ENCODE results near the gene MBNL2.

The MBNL2 gene

GRCh38 chr13:97235549-97236231 is 13.6 kb downstream of the MBNL2 start:
- no peak for DNase-seq

DNA sequence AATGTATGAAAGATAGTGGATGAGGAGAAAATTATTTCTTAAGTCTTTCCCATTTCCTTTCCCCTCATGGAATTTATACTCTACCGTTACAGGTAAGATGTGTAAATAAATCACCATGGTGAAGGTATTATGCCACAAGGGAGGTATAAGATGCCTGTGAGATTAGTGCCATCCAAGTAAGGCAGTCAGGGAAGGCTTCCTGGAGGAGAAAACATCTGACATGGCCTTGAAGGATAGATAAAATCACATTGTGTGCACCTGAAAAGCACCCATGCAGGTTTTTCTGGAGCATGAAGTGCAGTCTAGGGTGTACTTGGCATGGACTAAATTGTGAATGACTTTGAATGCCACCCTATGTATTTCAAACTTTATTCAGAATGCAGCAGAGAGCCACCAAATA is 15.3 kb downstream of the MBNL2 start:
- no peak for DNase-seq

- no peak for DNase-seq
These were observed 16.3 kb downstream of the MBNL2 start for GRCh38 chr13:97238432-97238831.

DNA sequence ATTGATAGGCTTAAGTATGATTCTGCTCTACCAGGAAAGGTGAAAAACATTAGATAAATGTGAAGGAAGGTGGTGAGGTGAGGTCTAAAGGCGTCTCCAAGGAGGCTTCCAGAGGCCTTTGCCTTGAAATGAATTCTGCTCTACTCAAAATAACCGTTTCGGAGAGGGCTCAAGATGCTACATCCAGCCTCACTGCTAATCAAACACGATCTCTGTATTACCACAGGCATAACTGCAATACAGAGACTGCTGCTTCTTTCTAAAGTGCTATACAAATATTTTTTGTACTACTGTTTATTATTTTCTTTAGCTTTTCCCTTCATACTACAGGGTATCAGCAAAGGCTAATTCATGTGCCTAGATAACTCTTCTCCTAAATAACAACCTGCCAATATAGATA is 16.8 kb downstream of the MBNL2 start:
- DNase-seq: no peak

DNA sequence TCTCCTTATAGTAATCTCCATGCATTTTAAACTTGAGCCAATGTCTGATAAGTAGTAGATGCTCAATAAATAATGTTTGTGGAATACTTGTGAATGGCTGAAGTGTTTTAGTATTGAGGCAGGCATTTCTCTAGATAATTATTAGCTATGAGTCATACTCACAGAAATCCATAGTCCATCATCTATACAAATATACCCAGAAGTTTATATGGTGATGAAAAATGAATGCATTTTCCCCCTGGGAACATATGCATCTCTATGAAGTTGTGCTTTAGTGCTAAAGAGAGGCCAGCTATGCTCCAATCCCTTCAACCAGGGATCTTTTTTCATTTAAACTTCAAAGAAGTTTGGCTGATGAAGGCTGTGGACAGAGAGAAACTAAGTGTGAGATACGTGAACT is 17.2 kb downstream of the MBNL2 start:
- no peak for DNase-seq

- no peak for DNase-seq
These were observed 18.0 kb downstream of the MBNL2 start for GRCh38 chr13:97239943-97240787.

DNA sequence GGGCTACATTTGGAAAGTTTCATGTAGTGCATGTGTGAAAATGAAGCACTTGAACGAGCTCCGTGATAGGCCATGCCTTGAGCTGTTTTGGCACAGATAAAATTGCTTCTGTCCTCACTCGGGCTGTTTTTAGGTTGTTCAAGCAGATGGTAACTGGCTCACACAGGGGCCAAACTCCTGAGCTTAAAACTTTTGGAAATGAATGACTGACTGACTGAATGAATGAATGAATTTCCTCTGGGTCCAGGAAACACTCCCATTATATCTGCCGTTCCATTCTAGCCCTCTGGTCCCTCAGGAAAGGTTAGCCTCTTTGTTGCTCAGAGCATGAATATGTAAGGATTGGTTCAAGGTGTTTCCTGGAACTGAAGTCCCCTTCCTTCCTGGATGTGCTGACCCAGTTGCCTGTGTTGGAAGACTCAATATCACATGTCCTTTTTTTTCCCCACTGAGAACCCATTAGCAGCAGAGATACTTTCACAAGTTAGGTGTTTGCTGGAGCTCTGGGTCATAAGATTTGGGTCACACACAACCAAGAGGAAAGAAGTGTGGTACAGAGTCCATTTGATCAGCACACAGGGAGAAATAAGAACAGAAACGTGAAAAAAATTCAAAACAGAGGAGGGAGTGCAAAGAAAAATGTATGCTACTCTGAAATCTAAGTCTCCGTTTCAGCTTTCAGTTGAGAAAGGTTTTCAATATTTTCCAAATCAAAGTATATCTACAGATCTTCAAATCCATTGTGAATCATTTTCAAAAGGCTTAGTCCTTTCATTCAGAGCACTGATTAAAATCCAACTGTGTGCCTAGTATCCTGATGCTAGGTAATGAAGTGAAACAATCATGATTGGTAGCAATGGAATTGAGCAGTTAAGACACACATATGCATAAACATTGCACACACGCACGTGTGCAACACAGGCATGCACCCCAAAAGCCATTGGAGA is 18.9 kb downstream of the MBNL2 start:
- no peak for DNase-seq

DNA sequence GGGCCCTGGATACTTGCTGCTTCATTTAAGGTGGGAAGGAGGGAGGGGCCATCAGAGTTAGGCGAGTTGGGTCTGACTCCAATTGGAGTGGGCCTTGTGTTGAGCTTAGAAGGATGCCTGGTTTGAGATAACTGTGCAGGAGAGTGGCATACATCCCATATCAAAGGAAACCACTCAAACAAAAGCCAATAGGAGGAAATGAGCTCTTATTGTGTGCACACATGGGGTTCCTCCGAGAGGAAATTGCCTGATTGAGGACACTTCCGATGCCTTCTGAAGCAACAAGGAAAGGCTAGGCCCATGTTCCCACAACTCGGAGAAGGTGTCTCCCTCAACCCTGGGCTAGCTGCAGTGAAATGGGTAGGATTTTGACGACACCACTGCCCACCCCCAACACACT is 19.6 kb downstream of the MBNL2 start:
- DNase-seq: no peak

DNA sequence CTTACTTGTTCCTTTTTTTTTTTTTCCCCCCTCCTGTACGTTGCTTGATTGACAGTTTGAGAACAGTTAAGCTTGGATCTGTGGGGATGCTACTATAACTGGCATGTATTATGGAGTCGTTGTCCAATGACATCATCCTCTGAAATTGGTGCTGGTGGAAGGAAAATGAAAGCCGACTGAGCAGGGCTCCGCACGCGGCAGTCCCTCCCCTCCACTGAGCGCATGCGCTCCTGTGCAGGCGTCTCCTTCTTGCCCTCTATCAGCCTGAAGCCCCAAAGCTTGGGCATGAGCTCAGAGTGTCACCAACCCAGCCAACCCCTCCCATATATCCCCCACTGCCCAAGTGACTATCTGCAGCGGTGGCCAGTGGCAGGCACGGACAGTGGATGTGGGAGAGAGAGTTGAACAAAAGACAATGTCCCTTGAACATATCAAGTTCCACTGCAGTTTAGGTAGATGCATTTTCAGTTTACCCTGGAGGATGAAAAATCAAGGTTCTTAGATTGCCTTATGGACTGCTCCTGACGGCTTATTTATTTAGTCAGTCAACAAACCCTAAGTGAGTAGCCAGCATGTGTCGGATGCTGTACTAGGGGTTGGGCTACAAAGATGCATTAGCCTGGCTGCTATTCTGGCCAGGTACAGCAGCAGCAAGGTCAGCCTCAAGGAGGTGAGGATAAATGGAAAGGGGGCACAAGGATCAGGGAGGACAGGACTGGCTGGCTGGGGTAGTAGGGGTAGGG is 20.8 kb downstream of the MBNL2 start:
- DNase-seq: no peak

DNA sequence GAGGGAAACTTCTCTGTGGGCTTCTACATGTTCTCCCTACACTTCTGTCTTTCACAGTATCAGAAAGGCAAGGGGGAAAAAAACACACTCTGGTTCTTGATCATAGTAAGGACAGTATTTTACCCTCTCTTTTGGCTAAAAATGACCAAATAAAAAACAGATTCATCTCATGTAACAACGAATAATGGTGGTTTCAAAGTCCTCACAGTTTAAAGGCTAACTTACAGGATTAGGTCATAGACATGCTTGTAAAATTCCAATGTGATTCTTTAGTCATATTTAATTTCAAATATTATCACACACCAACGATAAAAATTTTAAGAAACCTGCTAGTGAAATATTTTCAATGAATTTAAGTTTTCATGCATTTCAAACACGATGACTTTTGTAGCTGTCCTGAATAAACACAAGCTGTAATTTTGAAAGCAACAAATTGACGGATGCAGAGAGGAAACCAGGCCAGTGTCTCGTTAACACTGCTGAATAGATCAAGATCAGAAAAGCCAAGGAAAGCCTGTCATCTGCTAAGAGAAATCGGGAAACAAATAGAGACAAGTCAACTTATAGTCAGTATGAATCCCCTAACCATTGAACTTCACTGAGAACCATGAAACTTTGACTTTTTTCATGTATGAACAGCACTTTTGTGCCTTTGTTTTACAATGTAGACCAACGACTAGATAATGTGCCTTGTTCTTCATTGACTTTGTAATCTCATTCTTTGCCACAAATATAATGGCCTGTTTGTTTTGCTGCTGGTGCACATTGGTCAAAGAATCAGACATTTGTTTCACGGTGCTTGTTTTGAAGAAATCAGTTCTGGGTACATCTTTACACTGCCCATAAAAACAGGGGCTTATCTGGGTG is 22.0 kb downstream of the MBNL2 start:
- DNase-seq: no peak

DNA sequence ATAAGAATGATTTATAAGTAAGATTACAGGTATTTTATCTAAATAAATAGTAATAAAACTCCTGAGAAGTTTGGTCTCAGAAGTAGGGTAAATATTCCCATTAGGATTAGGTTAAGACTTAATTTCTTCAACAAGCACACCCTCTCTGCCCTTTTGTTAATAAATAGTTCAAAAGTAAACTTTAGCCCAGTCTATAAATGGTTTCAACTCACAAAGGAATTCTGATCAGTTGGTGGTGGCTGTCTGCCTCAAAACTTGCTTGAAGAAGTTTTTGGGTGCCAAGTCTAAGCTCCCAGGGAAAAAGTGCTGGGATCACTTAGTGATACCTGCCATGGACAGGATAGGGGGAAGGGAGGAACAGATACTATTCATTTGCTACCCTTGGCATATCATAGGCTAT is 22.9 kb downstream of the MBNL2 start:
- no peak for DNase-seq

DNA sequence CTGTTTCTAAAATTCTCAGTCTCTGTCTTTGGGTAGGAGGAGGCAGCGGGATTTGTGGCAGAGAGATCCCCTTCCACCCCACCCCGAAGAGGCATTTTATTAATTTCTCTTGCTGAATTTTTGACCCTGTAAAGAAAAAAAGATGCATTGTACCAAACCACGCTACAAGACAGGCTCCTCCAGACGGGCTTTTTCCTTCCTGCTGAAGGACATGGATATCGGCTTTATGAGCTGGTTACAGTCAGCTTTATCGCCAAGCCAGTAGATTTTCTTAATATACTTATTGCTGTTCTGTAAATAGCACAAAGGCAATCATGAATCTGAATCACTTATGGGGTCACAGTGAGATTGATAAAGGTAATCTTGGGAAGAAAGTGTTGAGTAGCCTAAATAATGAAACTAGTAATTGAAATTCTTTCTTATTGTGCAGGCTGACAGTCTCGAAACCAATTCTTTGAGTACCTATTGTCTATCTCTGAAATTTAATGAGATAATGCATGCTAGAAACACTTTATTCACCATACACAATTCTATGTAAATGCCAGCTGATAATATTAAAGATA is 24.5 kb downstream of the MBNL2 start:
- no peak for DNase-seq

DNA sequence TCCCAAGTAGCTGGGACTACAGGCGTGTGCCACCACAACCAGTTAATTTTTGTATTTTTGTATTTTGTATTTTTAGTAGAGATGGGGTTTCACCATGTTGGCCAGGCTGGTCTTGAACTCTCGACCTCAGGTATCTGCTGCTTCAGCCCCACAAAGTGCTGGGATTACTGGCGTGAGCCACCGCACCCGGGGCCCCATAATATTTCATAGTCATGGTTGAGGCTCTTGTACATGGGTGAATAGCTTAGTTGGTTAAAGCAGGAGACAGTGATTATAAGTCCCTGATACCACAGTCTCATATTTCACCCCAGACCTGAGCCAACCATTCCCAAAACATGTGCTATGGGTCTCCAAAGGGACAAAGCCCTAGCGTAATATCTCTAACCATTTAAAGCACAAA is 26.1 kb downstream of the MBNL2 start:
- DNase-seq: no peak

- no peak for DNase-seq
These were observed 27.1 kb downstream of the MBNL2 start for GRCh38 chr13:97249093-97249795.

- DNase-seq: no peak
These were observed 27.8 kb downstream of the MBNL2 start for GRCh38 chr13:97249796-97250495.

- DNase-seq: no peak
These were observed 28.4 kb downstream of the MBNL2 start for GRCh38 chr13:97250560-97250959.

GRCh38 chr13:97252735-97253134 is 30.6 kb downstream of the MBNL2 start:
- DNase-seq: no peak

DNA sequence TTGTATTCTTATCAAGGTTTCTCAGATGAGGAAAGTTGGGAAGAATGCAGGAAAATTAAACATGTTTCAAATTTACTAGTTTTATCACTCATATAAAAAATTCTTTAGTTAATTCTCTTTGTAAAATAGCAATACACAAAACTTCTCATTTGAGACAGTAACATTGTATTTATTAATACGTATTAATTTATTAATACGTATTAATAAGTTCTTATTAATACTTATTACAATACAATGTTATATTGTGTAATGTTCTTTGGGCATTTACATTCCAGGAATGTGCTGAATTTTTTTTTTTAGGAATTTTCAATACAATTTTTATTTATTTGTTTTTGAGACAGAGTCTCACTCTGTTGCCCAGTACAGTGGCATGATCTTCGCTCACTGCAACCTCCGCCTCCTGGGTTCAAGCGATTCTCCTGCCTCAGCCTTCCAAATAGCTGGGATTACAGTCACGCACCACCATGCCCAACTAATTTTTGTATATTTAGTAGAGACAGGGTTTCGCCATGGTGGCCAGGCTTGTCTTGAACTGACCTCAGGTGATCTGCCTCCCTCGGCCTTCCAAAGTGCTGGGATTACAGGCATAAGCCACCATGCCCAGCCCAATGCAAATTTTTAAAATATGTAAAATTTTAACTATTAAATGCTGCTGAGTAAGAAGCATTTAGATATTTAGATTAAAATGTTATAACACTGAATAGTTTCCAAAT is 31.6 kb downstream of the MBNL2 start:
- DNase-seq: no peak

GRCh38 chr13:97254816-97255215 is 32.7 kb downstream of the MBNL2 start:
- no peak for DNase-seq

Measured in NCI-H187 (cell line).